BJ (cell line): ENCODE measurements around the gene TSKS. TPM values are rescaled to one million over a fixed set of nuclear protein-coding genes. Genes with fewer than 3 reads are reported as not detected.
A peak's percentile ranks its signal among the peaks of the same experiment; 100 is the strongest.

ENCODE experiments used
- CTCF ChIA-PET: fragments of 350-600 bp; formaldehyde crosslinking; extraction: SDS; loops from one replicate; lab custom pipeline; 2021; ENCODE audit warnings: antibody characterized with exemption, inconsistent platforms; lab: Yijun Ruan, JAX
- POLR2A ChIA-PET: fragments of 300-600 bp; sonication (Branson Sonifier 250); formaldehyde crosslinking; extraction: SDS; loops from one replicate; lab custom pipeline; 2021; ENCODE audit warnings: antibody characterized with exemption; lab: Charles Lee
- DNase-seq: peaks from one replicate; pipeline ENCODE4 v3.0.0-alpha.2; 2011; ENCODE audit warnings: low read depth
- H3K27me3 ChIP-seq: 2 replicates; pipeline ENCODE4 v1.6.0; 2011; ENCODE audit warnings: low read length; ENCODE audit not compliant: control insufficient read depth, insufficient read depth
- H3K36me3 ChIP-seq: 2 replicates; pipeline ENCODE4 v1.5.1; 2011; ENCODE audit warnings: low read length; ENCODE audit not compliant: control insufficient read depth, insufficient read depth
- H3K4me3 ChIP-seq: 2 replicates; pipeline ENCODE4 v1.5.1; 2011; ENCODE audit warnings: low read depth, mild to moderate bottlenecking, control low read depth, low read length
- CTCF ChIP-seq: IDR thresholded peaks from 2 replicates; pipeline ENCODE4 v1.5.1; 2011; ENCODE audit warnings: low read depth, mild to moderate bottlenecking, control low read depth, inconsistent platforms, low read length, moderate library complexity; ENCODE audit not compliant: insufficient read depth
- polyA plus RNA-seq: library from polyadenylated mRNA; depleted of rRNA; stranded (reverse); fragments of >200 nt; gene quantifications from 2 replicates; pipeline ENCODE4 v1.2.3, GENCODE V29; 2011

TSKS gene
- polyA plus RNA-seq, 1 experiment = 0.15 TPM

DNA sequence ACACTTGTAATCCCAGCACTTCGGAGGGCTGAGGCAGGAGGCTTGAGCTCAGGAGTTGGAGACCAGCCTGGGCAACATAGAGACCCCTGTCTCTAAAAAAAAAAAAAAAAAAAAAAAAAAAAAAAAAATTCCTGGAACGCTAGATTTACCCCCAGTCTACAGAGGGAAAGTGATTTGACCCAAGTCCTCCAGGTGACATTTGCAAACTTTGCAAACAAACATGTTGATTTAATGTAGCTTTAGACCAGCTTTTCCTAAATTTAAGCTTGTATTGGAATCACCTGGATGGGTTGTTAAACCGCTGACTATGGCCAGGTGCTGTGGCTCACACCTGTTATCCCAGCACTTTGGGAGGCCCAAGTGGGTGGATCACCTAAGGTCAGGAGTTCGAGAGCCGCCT is 63.7 kb downstream of the TSKS start:
- TF ChIP-seq CTCF = no peak
- Histone ChIP-seq H3K36me3 (peaks cover 6% of the 10 kb centered on the region), H3K27me3 (no peaks in the 10 kb centered on the region), H3K4me3 (no peak overlapping the region)
- DNase-seq = no peak
- ChIA-PET CTCF (interaction anchor here (1.2 kb wide), 1 partner anchor 17 kb away, joined by 7 read pairs; no protein-coding TSS in a partner anchor), POLR2A (no interaction called here)

GRCh38 chr19:49696865-49697264 is 66.2 kb downstream of the TSKS start:
- no peak for TF ChIP-seq CTCF
- no peak for DNase-seq
- ChIA-PET POLR2A (no interaction called here), CTCF (interaction anchor here (1.4 kb wide), 1 partner anchor 21 kb away, joined by 4 read pairs; no protein-coding TSS in a partner anchor)
- Histone ChIP-seq H3K27me3 (no peaks in the 10 kb centered on the region), H3K36me3 (peaks cover 6% of the 10 kb centered on the region), H3K4me3 (no peak overlapping the region)

DNA sequence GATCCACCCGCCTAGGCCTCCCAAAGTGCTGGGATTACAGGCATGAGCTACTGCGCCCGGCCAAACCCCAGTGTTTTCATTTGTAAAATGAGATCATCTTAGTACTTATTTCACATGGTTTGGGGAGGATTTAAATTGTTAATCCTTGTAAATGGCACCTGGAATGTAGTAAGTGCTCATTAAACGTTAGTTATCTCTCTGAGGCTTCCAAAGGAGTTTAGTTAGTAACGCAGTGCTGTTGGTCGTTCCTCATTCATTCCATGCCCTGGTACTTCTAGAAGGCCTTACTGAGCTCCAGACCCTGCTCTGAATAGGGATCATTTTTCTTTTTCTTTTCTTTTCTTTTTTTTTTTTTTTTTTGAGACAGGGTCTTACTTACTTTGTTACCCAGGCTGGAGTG is 67.0 kb downstream of the TSKS start:
- ChIA-PET POLR2A (no interaction called here), CTCF (interaction anchor here (1.4 kb wide), 1 partner anchor 22 kb away, joined by 4 read pairs; no protein-coding TSS in a partner anchor)
- Histone ChIP-seq H3K27me3 (no peaks in the 10 kb centered on the region), H3K36me3 (peaks cover 4% of the 10 kb centered on the region), H3K4me3 (no peak overlapping the region)
- no peak for DNase-seq
- TF ChIP-seq CTCF = no peak

DNA sequence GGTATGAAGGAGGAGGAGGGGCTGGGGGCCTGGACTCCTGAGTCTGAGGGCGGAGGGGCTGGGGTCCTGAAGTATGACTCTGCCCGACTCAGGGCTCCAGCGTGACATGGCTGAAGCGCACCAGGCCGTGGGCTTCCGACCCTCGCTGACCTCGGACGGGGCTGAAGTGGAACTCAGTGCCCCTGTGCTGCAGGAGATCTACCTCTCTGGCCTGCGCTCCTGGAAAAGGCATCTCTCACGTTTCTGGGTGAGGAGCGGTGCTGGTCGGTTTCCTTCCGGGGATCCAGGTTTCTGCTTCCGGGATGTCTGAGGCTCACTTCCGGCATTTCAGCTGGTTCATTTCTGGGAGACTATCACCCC is 71.0 kb downstream of the TSKS start:
- H3K36me3 ChIP-seq = peaks cover 6% of the 10 kb centered on the region
- no peak for TF ChIP-seq CTCF
- ChIA-PET CTCF (interaction anchor here (0.6 kb wide), 1 partner anchor 153 kb away, joined by 3 read pairs; no protein-coding TSS in a partner anchor), POLR2A (no interaction called here)
- H3K4me3 ChIP-seq = peak overlapping the region; percentile 56
- DNase-seq = no peak
- no peaks in the 10 kb centered on the region for H3K27me3 ChIP-seq

- CTCF ChIA-PET = interaction anchor here (0.6 to 3.9 kb wide), 3 partner anchors 12 to 152 kb away, joined by 3 to 41 read pairs (median 4); no protein-coding TSS in a partner anchor
Measured at GRCh38 chr19:49691243-49692146, 71.6 kb downstream of the TSKS start.

More at GRCh38 chr19:49691243-49692146, 71.6 kb downstream of the TSKS start:
- peaks cover 5% of the 10 kb centered on the region for H3K36me3 ChIP-seq
- POLR2A ChIA-PET = no interaction called here
- no peaks in the 10 kb centered on the region for H3K27me3 ChIP-seq
- TF ChIP-seq CTCF = no peak
- no peak for DNase-seq
- peak overlapping the region; percentile 56 for H3K4me3 ChIP-seq
